ENCODE data around the gene GTPBP4.
A peak's percentile ranks its signal among the peaks of the same experiment; 100 is the strongest.
"Not testable (repeated sequence)": the region's sequence is repeated elsewhere in the genome, so short reads cannot be mapped to it uniquely, and the experiment has no call there.

Gene GTPBP4

DNA sequence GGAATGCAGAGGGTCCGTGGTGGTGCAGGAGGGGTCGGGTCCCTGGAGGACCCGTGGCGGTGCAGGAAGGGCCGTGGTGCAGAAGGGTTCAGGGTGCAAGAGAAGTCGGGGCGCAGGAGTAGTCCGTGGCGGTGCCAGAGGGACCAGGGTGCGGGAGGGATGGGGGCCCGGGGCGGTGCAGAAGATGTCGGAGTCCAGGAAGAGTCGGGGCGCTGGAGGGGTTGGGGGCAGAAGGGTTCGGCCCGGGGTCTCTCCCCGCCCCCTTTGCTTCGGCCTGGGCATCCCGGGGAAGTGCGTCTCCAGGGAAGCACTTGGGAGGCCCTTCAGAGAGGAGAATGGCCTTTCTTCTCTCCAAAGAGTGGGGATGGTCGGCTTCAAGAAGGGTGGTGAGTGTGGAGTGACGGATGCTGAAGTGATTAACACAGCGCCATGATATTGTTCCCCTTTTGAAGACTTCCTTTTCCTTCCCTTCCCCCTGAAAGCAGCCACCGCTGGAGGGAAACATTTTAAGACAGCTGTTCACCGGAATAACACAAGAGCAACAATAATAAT lies 68.9 kb downstream of the GTPBP4 start:
- DNase-seq (ENCODE audit: low spot score) = no peak

DNA sequence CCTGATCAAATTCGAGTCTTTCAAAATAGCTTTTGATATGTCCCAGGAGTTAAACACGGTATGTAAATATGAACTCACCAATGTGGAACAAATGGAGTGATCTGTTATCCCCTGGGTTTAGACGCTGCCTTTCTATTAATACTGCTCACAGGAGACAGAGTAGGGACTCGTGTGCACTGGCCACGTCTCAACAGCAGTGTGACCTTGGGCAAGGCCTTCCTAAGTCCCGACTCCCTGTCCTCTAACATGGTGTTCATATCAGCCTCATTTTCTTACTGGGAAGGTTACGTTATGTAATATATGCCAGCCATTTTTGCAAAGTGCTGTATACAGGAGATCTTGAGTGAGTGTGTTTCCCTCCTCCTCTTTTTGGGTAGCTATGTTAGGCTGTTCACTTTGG lies 69.8 kb downstream of the GTPBP4 start:
- DNase-seq (ENCODE audit: low spot score) = no peak

DNA sequence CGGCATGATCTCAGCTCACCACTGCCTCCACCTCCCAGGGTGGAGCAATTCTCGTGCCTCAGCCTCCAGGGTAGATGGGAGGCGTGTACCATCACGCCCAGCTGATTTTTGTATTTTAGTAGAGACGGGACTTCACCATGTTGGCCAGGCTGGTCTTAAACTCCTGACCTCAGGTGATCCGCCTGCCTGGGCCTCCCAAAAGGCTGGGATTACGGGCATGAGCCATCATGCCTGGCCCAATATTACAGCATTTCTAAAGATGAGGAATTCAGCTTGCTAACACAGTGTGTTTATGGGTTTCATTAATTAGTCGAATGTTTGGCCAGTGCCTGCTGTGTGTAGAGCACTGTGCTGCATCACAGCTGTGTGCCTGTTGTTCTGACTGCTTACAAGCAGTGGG lies 71.7 kb downstream of the GTPBP4 start:
- DNase-seq (ENCODE audit: low spot score) = no peak

DNA sequence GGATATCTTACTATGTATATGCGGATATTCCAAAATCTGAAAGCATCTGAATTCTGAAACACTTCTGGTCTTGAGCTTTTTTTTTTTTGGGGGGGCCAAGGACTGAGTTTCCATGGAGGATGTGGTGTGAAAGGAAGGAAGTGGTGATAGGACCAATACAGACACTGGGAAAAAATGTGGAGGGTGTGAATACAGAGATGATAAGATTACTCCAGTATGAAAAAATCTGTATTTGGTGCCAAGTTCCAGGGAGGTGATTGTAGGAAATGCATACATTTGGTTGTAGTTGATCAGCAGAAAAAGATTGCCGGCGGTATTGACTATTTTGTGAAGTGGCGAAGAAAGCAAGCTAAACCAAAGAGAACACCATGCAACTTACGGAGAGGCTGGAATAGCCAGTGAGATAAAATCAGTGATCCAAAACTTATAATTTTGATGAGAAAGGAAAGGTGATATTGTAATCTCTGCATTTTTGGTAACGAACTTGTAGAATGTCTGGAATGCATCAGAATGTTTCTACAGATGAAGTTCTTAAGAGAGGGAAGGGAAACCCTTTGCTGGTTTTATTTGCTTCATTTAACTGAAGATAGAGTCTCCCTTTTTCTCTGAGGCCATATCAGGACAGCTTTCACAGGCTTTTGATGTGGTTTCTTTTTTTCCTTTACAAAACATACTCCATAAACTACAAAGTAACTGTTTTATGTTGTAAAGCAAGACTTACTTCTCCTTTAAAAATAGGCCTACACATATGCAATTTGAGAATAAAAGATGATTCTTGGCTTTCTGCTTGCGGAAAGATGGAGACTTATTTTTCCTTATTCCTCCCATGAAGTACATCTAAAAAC lies 73.9 kb downstream of the GTPBP4 start:
- DNase-seq (ENCODE audit: low spot score) = no peak

DNA sequence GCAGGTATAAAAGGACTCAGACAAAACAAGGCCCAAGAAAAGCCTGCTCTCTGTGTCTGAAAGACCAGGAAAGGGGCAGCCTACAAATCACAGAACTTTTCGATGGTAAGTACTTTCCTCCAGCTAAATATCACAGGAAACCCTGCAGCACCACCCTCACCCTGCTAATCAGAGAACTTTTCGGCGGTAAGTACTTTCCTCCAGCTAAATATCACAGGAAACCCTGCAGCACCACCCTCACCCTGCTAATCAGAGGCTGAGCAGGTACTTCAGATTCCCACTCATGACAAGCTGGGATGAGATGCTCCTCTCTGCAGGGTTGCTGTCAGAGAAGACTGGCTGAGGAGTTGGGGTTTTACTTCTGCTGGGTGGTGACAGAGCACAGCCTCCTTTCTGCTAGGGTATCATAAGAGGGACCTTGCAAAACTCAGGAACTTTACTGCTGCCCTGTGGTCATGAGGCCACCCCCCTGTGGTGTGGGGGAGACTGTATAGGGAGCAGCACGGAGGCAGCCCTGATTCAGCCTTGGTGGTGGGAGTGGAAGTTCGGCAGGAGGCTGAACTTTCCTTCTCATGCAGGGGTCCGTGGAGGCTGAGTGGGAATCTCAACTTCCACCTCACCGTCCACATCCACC lies 75.1 kb downstream of the GTPBP4 start:
- DNase-seq (ENCODE audit: low spot score) = peak; percentile 49

DNA sequence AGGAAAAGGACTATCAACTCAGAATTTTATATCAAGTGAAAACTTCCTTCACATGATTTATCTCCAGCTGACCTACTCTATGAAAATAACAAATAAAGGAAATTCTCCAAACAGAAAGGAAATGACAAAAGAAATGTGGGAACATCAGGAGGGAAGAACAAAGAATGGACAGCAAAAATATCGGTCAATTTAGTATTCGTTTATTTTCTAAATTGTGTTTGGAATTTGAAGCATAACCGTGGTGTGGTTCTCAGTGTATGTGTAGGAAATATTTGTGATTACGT lies 76.7 kb downstream of the GTPBP4 start:
- DNase-seq (ENCODE audit: low spot score) = no peak

DNA sequence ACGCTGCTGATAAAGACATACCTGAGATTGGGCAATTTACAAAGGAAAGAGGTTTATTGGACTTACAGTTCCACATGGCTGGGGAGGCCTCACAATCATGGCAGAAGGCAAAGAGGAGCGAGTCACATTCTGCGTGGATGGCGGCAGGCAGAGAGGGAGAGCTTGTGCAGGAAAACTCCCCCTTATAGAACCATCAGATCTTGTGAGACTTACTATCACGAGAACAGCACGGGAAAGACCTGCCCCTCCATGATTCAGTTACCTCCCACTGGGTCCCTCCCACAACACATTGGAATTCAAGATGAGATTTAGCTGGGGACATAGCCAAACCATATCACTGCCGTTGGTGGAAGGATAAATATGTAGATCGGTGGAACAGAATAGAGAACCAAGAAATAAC lies 78.5 kb downstream of the GTPBP4 start:
- not testable (repeated sequence) for DNase-seq (ENCODE audit: low spot score)

DNA sequence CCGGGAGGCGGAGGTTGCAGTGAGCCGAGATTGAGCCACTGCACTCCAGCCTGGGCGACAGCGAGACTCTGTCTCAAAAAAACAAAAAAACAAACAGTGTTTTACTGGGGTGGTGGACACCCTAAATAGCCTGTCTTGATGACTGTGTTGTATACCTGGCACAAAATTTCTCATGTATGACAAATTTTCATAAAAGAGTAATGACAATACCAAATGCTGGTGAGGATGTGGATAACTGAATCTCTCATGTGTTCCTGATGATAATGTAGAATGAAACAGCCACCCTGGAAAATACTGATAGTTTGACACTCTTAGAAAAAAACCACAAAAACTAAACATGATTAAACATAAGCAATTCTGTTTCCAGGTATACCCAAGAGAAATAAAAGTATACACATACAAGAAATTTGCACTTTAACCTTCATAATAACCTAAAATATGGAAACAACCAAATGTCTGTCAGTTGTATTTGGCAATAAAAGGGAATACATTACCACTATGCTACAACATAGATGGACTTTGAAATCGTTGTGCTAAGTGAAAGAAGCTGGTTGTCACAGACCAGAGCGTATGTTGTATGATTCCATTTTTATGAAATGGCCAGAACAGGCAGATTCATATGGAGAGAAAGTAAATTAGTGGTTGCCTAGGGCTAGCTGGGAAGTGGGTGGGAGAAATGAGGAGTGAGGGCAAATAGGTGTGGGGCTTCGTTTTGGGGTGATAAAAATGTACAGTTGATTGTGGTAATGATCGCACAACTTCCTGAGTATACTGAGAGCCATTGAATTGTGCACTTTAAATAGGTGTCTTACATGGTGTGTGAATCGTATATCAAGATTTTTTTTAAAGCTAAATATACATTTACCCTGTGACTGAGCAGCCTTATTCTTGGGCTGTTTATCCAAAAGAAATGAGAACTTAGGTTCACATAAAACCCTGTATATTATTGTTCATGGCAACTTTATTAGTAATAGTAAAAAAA lies 80.4 kb downstream of the GTPBP4 start:
- no peak for DNase-seq (ENCODE audit: low spot score)

Data from CD4-positive, alpha-beta T cell treated with Interleukin-15 for 4 hours (primary cell).